NT2/D1 (cell line): ENCODE data around the gene KRTAP10-12.
"Not testable (repeated sequence)": the region's sequence is repeated elsewhere in the genome, so short reads cannot be mapped to it uniquely, and the experiment has no call there.

Source experiments
- DNase-seq: peaks from one replicate; pipeline ENCODE4 v3.0.0-alpha.2; 2011; ENCODE audit warnings: low read depth, low spot score
- H3K27me3 ChIP-seq: 2 replicates; pipeline ENCODE4 v1.6.0; 2011; ENCODE audit warnings: mild to moderate bottlenecking; ENCODE audit not compliant: insufficient read length, insufficient read depth
- H3K36me3 ChIP-seq: 2 replicates; pipeline ENCODE4 v1.6.1; 2011; ENCODE audit warnings: mild to moderate bottlenecking, low read length, mixed read lengths; ENCODE audit not compliant: insufficient read depth, insufficient read length
- H3K4me1 ChIP-seq: 2 replicates; pipeline ENCODE4 v1.5.1; 2011; ENCODE audit not compliant: insufficient read depth, insufficient read length
- H3K4me3 ChIP-seq: 2 replicates; pipeline ENCODE4 v1.5.1; 2011; ENCODE audit warnings: low read depth; ENCODE audit not compliant: insufficient read length
- H3K9ac ChIP-seq: 2 replicates; pipeline ENCODE4 v1.6.0; 2011; ENCODE audit warnings: low read depth; ENCODE audit not compliant: insufficient read length
- H3K9me3 ChIP-seq: 2 replicates; pipeline ENCODE4 v1.5.1; 2011; ENCODE audit warnings: mild to moderate bottlenecking, low read length; ENCODE audit not compliant: insufficient read depth
- SUZ12 ChIP-seq: IDR thresholded peaks from 2 replicates; pipeline ENCODE4 v1.6.1; 2011; ENCODE audit not compliant: insufficient read length, insufficient read depth; ENCODE audit errors: extremely low read depth
- YY1 ChIP-seq: IDR thresholded peaks from 2 replicates; pipeline ENCODE4 v1.6.1; 2011; ENCODE audit not compliant: insufficient read length, insufficient read depth
- ZNF274 ChIP-seq: IDR thresholded peaks from 2 replicates; pipeline ENCODE4 v1.6.1; 2011; ENCODE audit warnings: mild to moderate bottlenecking, low read depth, low read length

KRTAP10-12 gene

DNA sequence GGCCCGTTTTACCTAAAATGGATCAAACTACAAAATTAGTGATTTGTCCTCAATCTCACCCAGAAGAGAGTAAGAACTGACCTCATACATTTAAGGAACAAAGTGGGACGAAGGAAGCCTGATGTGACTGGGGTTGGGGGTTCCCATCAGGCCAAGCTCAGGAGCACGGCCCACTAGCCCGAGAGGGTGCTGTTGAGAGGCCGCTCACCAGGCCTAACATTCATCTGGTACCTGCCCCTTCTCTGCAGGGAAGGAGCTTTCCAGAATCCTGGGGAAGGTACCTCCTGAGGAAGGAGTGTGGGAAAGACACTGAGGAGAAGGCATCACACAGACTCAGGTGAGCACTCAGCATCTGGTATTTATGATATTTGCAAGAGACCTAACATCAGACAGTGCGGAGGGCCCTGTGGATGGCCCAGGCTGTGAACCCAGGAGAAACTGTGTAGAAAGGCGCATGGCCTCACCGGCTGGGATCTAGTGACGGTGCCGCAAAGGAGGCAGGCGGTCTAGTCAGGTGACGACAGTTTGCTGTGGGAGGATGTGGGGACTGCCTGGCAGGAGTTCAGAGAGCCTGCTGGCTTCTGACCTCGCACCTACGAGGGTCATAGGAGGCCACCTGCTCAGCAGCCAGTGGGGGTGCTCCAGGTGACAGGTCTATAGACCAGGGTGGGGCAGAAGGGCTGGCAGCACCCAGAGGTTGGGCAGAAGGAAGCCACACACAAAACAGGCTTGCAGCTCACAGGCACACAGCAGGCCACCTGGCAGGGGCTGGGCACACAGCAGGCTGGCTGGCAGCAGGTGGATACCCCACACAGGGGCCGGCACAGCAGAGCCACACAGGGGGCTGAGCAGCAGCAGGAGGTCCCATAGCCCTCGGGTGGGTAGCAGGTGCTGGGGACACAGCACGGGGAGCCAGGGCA lies 43.1 kb upstream of the KRTAP10-12 start:
- peaks cover 6% of the 10 kb centered on the region for H3K4me1 ChIP-seq
- no peak overlapping the region for H3K9ac ChIP-seq
- H3K27me3 ChIP-seq: no peaks in the 10 kb centered on the region
- H3K4me3 ChIP-seq: no peak overlapping the region
- DNase-seq: no peak
- TF ChIP-seq ZNF274 (no peak), YY1 (no peak), SUZ12 (no peak)
- H3K36me3 ChIP-seq: no peaks in the 10 kb centered on the region
- peaks cover 8% of the 10 kb centered on the region; the same call in 1 of the 2 replicates for H3K9me3 ChIP-seq

DNA sequence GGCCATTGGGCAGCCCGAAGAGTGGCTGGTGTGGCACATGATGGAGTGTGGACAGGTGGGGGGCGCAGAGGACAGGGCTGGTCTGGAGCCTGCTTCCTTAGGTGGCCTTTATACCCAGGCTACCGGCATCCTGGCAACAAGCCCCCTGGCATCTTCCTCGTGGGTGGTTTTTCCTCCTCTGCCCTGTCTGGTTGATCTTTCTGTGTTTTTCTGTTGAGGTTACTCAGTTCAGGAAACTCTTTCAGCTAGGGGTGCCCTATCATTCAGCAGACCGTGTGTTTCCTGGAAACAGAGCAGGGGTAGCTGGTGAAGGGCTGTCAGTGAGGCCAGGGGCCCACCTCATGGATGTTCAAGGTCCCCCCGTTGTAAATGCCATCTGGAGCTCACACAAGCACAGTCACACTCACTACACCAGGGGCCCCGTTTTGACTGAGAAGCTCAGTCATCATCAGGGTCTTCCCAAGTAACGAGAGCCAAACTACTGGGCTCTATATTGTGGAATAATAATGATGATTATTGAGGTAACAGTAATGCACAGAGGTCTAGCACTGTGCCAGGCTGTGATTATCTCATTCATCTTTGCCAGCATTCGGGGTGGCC lies 42.3 kb upstream of the KRTAP10-12 start, which contains the start of gene KRTAP12-4:
Gene KRTAP12-4, minus strand, starts transcription at position 84 of the 600 bp plus-strand sequence. Its CDS starts 45 bp downstream, at position 39.
- no peaks in the 10 kb centered on the region for H3K27me3 ChIP-seq
- peaks cover 8% of the 10 kb centered on the region; the same call in 1 of the 2 replicates for H3K9me3 ChIP-seq
- no peak within 1 kb of the TSS for H3K4me3 ChIP-seq
- TF ChIP-seq YY1: no peak
- no peak for TF ChIP-seq ZNF274
- no peak for TF ChIP-seq SUZ12
- DNase-seq: no peak
- peaks cover 6% of the 10 kb centered on the region for H3K4me1 ChIP-seq
- H3K36me3 ChIP-seq: no peaks in the 10 kb centered on the region
- H3K9ac ChIP-seq: no peak within 1 kb of the TSS

DNA sequence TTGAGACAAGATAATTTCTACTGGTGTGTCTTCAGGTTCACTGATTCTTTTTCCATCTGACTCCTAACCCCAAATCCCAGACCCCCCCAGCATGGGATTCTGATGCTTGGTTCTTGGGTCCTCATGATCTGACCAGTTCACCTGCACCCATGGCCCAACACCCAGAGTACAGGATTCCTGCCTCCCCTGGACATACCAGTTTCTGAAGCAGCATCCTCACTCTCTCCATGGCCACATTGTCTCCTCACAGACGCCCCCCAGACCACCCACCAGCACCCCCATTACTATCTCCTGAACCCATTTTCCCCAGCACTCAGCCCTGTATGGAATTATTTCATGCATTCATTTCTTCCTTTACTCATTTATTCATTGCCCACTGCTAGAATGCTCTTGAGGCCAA lies 40.1 kb upstream of the KRTAP10-12 start:
- Histone ChIP-seq H3K4me1 (peaks cover 6% of the 10 kb centered on the region), H3K36me3 (no peaks in the 10 kb centered on the region), H3K9me3 (peaks cover 8% of the 10 kb centered on the region; the same call in 1 of the 2 replicates), H3K27me3 (no peaks in the 10 kb centered on the region), H3K4me3 (no peak overlapping the region), H3K9ac (no peak overlapping the region)
- DNase-seq: no peak
- TF ChIP-seq YY1: no peak
- TF ChIP-seq SUZ12: no peak
- TF ChIP-seq ZNF274: no peak

DNA sequence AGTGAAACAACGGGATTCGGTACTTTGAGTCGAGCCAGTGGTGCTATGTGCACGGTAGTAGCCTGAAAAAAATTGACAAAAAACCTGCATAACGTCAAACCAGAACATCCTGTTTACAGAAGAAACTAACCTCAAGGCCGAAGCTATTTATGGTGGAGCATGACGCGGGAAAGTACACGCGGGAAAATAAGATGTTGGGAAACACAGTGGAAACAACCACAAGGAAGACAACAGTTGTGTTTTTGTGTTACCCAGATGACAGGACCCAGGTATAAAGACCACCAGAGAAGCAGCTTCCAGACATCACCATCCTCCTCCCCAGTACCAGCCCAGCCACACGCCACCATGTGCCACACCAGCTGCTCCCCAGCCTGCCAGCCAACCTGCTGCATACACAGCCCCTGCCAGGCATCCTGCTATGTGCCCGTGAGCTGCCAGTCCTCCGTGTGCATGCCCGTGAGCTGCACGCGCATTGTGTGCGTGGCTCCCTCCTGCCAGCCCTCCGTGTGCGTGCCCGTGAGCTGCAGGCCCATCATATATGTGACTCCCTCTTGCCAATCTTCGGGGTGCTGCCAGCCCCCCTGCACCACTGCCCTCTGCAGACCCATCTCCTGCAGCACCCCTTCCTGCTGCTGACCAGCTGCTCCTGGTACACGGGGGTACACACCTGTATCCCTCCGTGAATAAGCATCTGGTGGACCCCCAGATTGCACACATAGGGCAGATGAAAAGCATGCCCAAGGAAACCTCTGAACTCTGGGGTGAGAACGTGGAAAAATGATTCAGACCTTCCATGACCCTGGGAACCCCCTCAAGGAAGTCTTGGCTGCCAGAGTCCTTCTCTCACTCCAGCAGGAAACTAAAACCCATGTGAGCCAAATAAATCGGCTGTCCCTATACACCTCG lies 39.1 kb upstream of the KRTAP10-12 start, which contains the start of gene KRTAP12-3:
Gene KRTAP12-3, plus strand, starts transcription at position 298 of the 906 bp plus-strand sequence. Its CDS starts 48 bp downstream, at position 346.
- TF ChIP-seq SUZ12 (no peak), ZNF274 (no peak), YY1 (no peak)
- DNase-seq: no peak
- Histone ChIP-seq H3K9ac (no peak within 1 kb of the TSS), H3K9me3 (peaks cover 8% of the 10 kb centered on the region), H3K27me3 (no peaks in the 10 kb centered on the region), H3K4me1 (peaks cover 6% of the 10 kb centered on the region), H3K36me3 (no peaks in the 10 kb centered on the region), H3K4me3 (no peak within 1 kb of the TSS)

DNA sequence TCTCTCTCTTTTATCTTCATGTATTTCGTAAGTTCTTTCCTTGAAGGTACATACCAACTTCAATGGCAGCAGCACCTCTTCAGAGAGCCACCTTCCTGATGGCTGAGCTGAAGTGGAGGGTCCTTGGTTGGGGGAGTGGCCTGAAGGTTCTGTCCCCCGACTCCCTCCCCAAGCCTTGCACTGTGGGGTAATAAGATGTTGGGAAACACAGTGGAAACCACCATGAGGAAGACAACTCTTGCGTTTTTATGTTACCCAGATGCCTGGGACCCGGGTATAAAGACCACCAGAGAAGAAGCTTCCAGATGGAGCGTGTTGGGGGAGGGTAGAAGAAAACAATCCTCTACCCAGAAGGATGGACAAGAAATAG lies 38.4 kb upstream of the KRTAP10-12 start:
- DNase-seq: no peak
- Histone ChIP-seq H3K4me1 (peaks cover 6% of the 10 kb centered on the region), H3K27me3 (no peaks in the 10 kb centered on the region), H3K9me3 (peaks cover 12% of the 10 kb centered on the region), H3K36me3 (no peaks in the 10 kb centered on the region), H3K4me3 (no peak overlapping the region), H3K9ac (no peak overlapping the region)
- TF ChIP-seq SUZ12 (no peak), ZNF274 (no peak), YY1 (no peak)

DNA sequence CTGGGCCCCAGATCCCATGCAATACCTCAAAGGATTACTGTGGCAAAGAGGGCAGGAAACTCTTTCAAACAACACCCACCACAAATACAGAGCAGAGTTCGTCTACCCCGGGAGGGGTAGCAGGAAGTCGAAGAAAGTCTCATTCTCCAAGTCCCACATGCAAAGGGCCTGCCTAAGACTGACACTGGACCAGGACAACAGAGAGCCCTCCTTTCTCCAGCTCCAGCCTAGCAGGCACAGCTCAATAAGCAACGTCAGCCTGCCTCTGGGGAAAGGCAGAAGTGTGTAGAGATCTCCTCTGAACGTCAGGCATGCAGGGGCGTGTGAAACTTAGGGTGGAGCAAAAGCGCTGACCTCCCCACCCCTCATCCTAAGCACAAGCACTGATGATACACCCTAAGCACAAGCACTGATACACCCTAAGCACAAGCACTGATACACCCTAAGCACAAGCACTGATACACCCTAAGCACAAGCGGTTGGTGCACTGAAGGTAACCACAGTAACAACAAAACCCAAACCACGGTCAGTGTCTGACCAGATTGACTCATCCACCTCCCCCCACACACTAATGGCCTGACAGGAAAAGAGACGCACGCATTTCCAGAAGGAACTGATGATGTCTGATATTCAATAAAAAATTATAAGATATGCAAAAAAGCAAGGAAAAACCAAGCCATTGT lies 37.9 kb upstream of the KRTAP10-12 start:
- H3K27me3 ChIP-seq: no peaks in the 10 kb centered on the region
- no peak for DNase-seq
- H3K9ac ChIP-seq: no peak overlapping the region
- H3K4me3 ChIP-seq: no peak overlapping the region
- no peaks in the 10 kb centered on the region for H3K36me3 ChIP-seq
- H3K9me3 ChIP-seq: peaks cover 18% of the 10 kb centered on the region
- peaks cover 6% of the 10 kb centered on the region for H3K4me1 ChIP-seq
- TF ChIP-seq YY1 (no peak), ZNF274 (no peak), SUZ12 (no peak)

DNA sequence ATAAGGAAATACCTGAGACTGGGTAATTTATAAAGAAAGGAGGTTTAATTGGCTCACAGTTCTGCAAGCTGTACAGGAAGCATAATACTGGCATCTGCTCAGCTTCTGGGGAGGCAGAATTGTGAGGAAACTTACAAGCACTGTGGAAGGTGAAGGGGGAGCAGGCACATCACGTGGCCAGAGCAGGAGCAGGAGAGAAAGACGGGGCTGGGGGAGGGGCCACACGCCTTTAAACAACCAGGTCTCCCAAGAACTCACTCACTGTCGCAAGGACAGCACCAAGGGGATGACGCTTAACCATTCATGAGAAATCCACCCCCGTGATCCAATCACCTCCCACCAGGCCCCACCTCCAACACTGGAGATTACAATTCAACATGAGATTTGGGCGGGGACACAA lies 35.4 kb upstream of the KRTAP10-12 start:
- H3K4me3 ChIP-seq, DNase-seq, H3K9ac ChIP-seq: not testable (repeated sequence)

More for the DNA sequence above, 35.4 kb upstream of the KRTAP10-12 start:
- not testable (repeated sequence) for H3K27me3 ChIP-seq, H3K36me3 ChIP-seq, H3K4me1 ChIP-seq
- H3K9me3 ChIP-seq: peaks cover 14% of the 10 kb centered on the region
